Measurements from ENCODE around the gene MAP3K2. TPM values are rescaled to one million over a fixed set of nuclear protein-coding genes. Genes with fewer than 3 reads are reported as not detected.

The MAP3K2 gene
- total and polyA plus RNA-seq, 10 of the 15 experiments (the other 5 are each of a cell fraction or from before 2014, with no cell fraction given) = 2.7 to 39.6 (median 16.1) TPM

- TF ChIP-seq E2F8 (IDR thresholded peaks at IDR 0.05; ENCODE audit: low read depth, partially characterized antibody) = no peak
- TF ChIP-seq SRF (IDR thresholded peaks at IDR 0.05; ENCODE audit: low read depth in 2 of 2, low read length in 2 of 2) = peak in 1 of 2 experiments; percentile 20; a peak in 1 of 4 replicates
- TF ChIP-seq ZNF24 (IDR thresholded peaks at IDR 0.05) = no peak
- TF ChIP-seq YBX1 (IDR thresholded peaks at IDR 0.05) = no peak
- TF ChIP-seq REST (IDR thresholded peaks at IDR 0.05; ENCODE audit: low read depth, low read length) = no peak
- TF ChIP-seq SKIL (IDR thresholded peaks at IDR 0.05; ENCODE audit: low read depth, poor library complexity, severe bottlenecking) = no peak
- no peak for TF ChIP-seq STAT1 (conservative IDR thresholded peaks at IDR 0.05)
- TF ChIP-seq DPF2 (IDR thresholded peaks at IDR 0.05) = peak; percentile 93
- no peak for TF ChIP-seq SREBF2 (IDR thresholded peaks at IDR 0.05; ENCODE audit: low read length)
- 0 out of 2 replicates have a peak, but pooled peaks have one; percentile 54 for TF ChIP-seq PML (IDR thresholded peaks at IDR 0.05; ENCODE audit: low read length)
- no peak for TF ChIP-seq CUX1 (IDR thresholded peaks at IDR 0.05; ENCODE audit: insufficient replicate concordance, low read depth, low read length)
- peak; percentile 12 to 97 for TF ChIP-seq EGR1 (IDR thresholded peaks at IDR 0.05; ENCODE audit: borderline replicate concordance in 1 of 2, low read depth in 2 of 2, low read length in 2 of 2)
- TF ChIP-seq PAX5 (IDR thresholded peaks at IDR 0.05; ENCODE audit: borderline replicate concordance, low read depth, low read length) = no peak
Measured at GRCh38 chr2:127387655-127388422, at the start of gene MAP3K2 (continued).
